ENCODE measurements around the gene PLAAT3. TPM values are rescaled to one million over a fixed set of nuclear protein-coding genes. Genes with fewer than 3 reads are reported as not detected.
"Not testable (repeated sequence)": the region's sequence is repeated elsewhere in the genome, so short reads cannot be mapped to it uniquely, and the experiment has no call there.

PLAAT3 gene
- total RNA-seq, 1 experiment from 2014 or later = 0.69 TPM

- DNase-seq (ENCODE audit: low spot score) = no peak
- intact Hi-C loops (cut with micrococcal nuclease; ENCODE audit: unreplicated experiment) = no loop called here
- no peaks in the 10 kb centered on the region for H3K27me3 ChIP-seq (replicated peaks; ENCODE audit: insufficient read depth, low read depth, low read length, poor library complexity)
- no peaks in the 10 kb centered on the region for H3K9me3 ChIP-seq (ENCODE audit: low read depth, low read length, poor library complexity, severe bottlenecking)
- peaks cover 7% of the 10 kb centered on the region for H3K4me1 ChIP-seq (ENCODE audit: insufficient read depth, low read length, poor library complexity, severe bottlenecking)
- no peak overlapping the region for H3K27ac ChIP-seq (ENCODE audit: low read depth, low read length, poor library complexity, severe bottlenecking)
- no peaks in the 10 kb centered on the region for H3K36me3 ChIP-seq (ENCODE audit: insufficient read depth, low read length, poor library complexity, severe bottlenecking)
- CTCF ChIA-PET = no interaction called here
- H3K4me3 ChIP-seq (ENCODE audit: low read depth, low read length, poor library complexity, severe bottlenecking) = no peak overlapping the region
- no peak for TF ChIP-seq EZH2 (IDR thresholded peaks at IDR 0.05; ENCODE audit: borderline replicate concordance, low read depth, low read length, poor library complexity, severe bottlenecking)
- no peak for TF ChIP-seq CTCF (conservative IDR thresholded peaks at IDR 0.05; ENCODE audit: low read depth, low read length)
- BruUV-seq (replicated peaks) = no TSS peak
- POLR2A ChIA-PET (ENCODE audit: low non-redundant PET) = no interaction called here
Observed at GRCh38 chr11:63534076-63534475, 80.2 kb downstream of the PLAAT3 start.

GRCh38 chr11:63532799-63533475 lies 81.3 kb downstream of the PLAAT3 start:
- no peak for TF ChIP-seq EZH2 (IDR thresholded peaks at IDR 0.05; ENCODE audit: borderline replicate concordance, low read depth, low read length, poor library complexity, severe bottlenecking)
- Histone ChIP-seq H3K9me3 (ENCODE audit: low read depth, low read length, poor library complexity, severe bottlenecking) (no peaks in the 10 kb centered on the region), H3K4me3 (ENCODE audit: low read depth, low read length, poor library complexity, severe bottlenecking) (no peak overlapping the region), H3K27me3 (replicated peaks; ENCODE audit: insufficient read depth, low read depth, low read length, poor library complexity) (no peaks in the 10 kb centered on the region), H3K4me1 (ENCODE audit: insufficient read depth, low read length, poor library complexity, severe bottlenecking) (peaks cover 7% of the 10 kb centered on the region), H3K27ac (ENCODE audit: low read depth, low read length, poor library complexity, severe bottlenecking) (no peak overlapping the region), H3K36me3 (ENCODE audit: insufficient read depth, low read length, poor library complexity, severe bottlenecking) (no peaks in the 10 kb centered on the region)
- intact Hi-C loops (cut with micrococcal nuclease; ENCODE audit: unreplicated experiment) = no loop called here
- no TSS peak for BruUV-seq (replicated peaks)
- CTCF ChIA-PET = no interaction called here
- DNase-seq (ENCODE audit: low spot score) = no peak
- POLR2A ChIA-PET (ENCODE audit: low non-redundant PET) = interaction anchor here (0.7 kb wide), 1 partner anchor 40 kb away, joined by 3 read pairs; no protein-coding TSS in a partner anchor

GRCh38 chr11:63532117-63532516 lies 82.1 kb downstream of the PLAAT3 start:
- Histone ChIP-seq H3K36me3 (ENCODE audit: insufficient read depth, low read length, poor library complexity, severe bottlenecking) (no peaks in the 10 kb centered on the region), H3K27ac (ENCODE audit: low read depth, low read length, poor library complexity, severe bottlenecking) (no peak overlapping the region), H3K4me3 (ENCODE audit: low read depth, low read length, poor library complexity, severe bottlenecking) (no peak overlapping the region), H3K9me3 (ENCODE audit: low read depth, low read length, poor library complexity, severe bottlenecking) (no peaks in the 10 kb centered on the region), H3K4me1 (ENCODE audit: insufficient read depth, low read length, poor library complexity, severe bottlenecking) (peaks cover under 1% of the 10 kb centered on the region), H3K27me3 (replicated peaks; ENCODE audit: insufficient read depth, low read depth, low read length, poor library complexity) (no peaks in the 10 kb centered on the region)
- intact Hi-C loops (cut with micrococcal nuclease; ENCODE audit: unreplicated experiment) = no loop called here
- ChIA-PET CTCF (no interaction called here), POLR2A (ENCODE audit: low non-redundant PET) (no interaction called here)
- no TSS peak for BruUV-seq (replicated peaks)
- TF ChIP-seq CTCF (conservative IDR thresholded peaks at IDR 0.05; ENCODE audit: low read depth, low read length) = no peak
- TF ChIP-seq EZH2 (IDR thresholded peaks at IDR 0.05; ENCODE audit: borderline replicate concordance, low read depth, low read length, poor library complexity, severe bottlenecking) = no peak
- DNase-seq (ENCODE audit: low spot score) = no peak

GRCh38 chr11:63531074-63531792 lies 83.0 kb downstream of the PLAAT3 start:
- H3K27me3 ChIP-seq (replicated peaks; ENCODE audit: insufficient read depth, low read depth, low read length, poor library complexity); H3K4me3 ChIP-seq (ENCODE audit: low read depth, low read length, poor library complexity, severe bottlenecking); intact Hi-C loops (cut with micrococcal nuclease; ENCODE audit: unreplicated experiment); DNase-seq (ENCODE audit: low spot score); BruUV-seq (replicated peaks); POLR2A ChIA-PET (ENCODE audit: low non-redundant PET); H3K4me1 ChIP-seq (ENCODE audit: insufficient read depth, low read length, poor library complexity, severe bottlenecking); H3K36me3 ChIP-seq (ENCODE audit: insufficient read depth, low read length, poor library complexity, severe bottlenecking); H3K27ac ChIP-seq (ENCODE audit: low read depth, low read length, poor library complexity, severe bottlenecking); H3K9me3 ChIP-seq (ENCODE audit: low read depth, low read length, poor library complexity, severe bottlenecking); CTCF ChIA-PET: not testable (repeated sequence)

All from A673 (cell line).